ENCODE results near the gene CENPH.

GRCh38 chr5:69224520-69224919 lies 35.1 kb downstream of the CENPH start:
- no peak for TF ChIP-seq POLR2A (IDR thresholded peaks at IDR 0.05; ENCODE audit: low read depth, low read length)
- no peak for TF ChIP-seq TAF1 (IDR thresholded peaks at IDR 0.05; ENCODE audit: borderline replicate concordance, low read depth, low read length)
- no peak for TF ChIP-seq POLR2AphosphoS5 (IDR thresholded peaks at IDR 0.05; ENCODE audit: low read depth, low read length)

All from GM12892 (cell line).